Urinary bladder (tissue), 4 donors: ENCODE measurements around the gene ANTXR2. TPM values are rescaled to one million over a fixed set of nuclear protein-coding genes. Genes with fewer than 3 reads are reported as not detected.
"Not testable (repeated sequence)": the region's sequence is repeated elsewhere in the genome, so short reads cannot be mapped to it uniquely, and the experiment has no call there.

Experiments
- DNase-seq: peaks from one replicate; pipeline ENCODE4 v3.0.0-alpha.2; 2015; ENCODE audit errors: extremely low spot score
- H3K27ac ChIP-seq: one replicate; pipeline ENCODE4 v1.5.1; 2013; ENCODE audit warnings: low read depth, mild to moderate bottlenecking, moderate library complexity
- H3K36me3 ChIP-seq: one replicate; pipeline ENCODE4 v1.6.1; 2013; ENCODE audit warnings: mild to moderate bottlenecking, moderate library complexity; ENCODE audit not compliant: insufficient read depth
- H3K4me1 ChIP-seq: one replicate; pipeline ENCODE4 v1.6.1; 2013; ENCODE audit warnings: mild to moderate bottlenecking, moderate library complexity; ENCODE audit not compliant: insufficient read depth
- H3K4me3 ChIP-seq: one replicate; pipeline ENCODE4 v1.5.1; 2013; ENCODE audit warnings: low read depth, low read length
- WGBS: extraction: QIAGEN DNeasy Blood & Tissue Kit; methylation state at CpG from one replicate; pipeline ENCODE4 v1.1.7; 2013; 5-methylcytosine and 5-hydroxymethylcytosine counted together
- polyA plus RNA-seq: library from polyadenylated mRNA; stranded (reverse); fragments of 200-250 nt; gene quantifications from one replicate; pipeline ENCODE4 v1.2.3, GENCODE V29; 2013
- total RNA-seq: library from RNA; depleted of rRNA; stranded (reverse); fragments of >200 nt; gene quantifications from one replicate; pipeline ENCODE4 v1.2.3, GENCODE V29; 2014
- donor health status: healthy with polysubstance abuse.
- donor health status: healthy.

ANTXR2 gene
- total and polyA plus RNA-seq, 2 donors = 133 to 149 TPM

- no peak overlapping the region for H3K4me3 ChIP-seq
- H3K27ac ChIP-seq = peak overlapping the region; percentile 56
- no peaks in the 10 kb centered on the region for H3K4me1 ChIP-seq
- no peaks in the 10 kb centered on the region for H3K36me3 ChIP-seq
- 37% methylated on average over 1 of the region's 1 CpG for WGBS
- no peak for DNase-seq
Measured at GRCh38 chr4:80012291-80012690, 60.7 kb downstream of the ANTXR2 start.

GRCh38 chr4:80011636-80012236 is 61.3 kb downstream of the ANTXR2 start:
- DNase-seq = no peak
- H3K36me3 ChIP-seq = no peaks in the 10 kb centered on the region
- no peak overlapping the region for H3K4me3 ChIP-seq
- no peak overlapping the region for H3K27ac ChIP-seq
- no peaks in the 10 kb centered on the region for H3K4me1 ChIP-seq
- WGBS = 42% methylated on average over 3 of the region's 3 CpGs

- H3K4me1 ChIP-seq = peaks cover 2% of the 10 kb centered on the region
- H3K27ac ChIP-seq = no peak overlapping the region
- no peaks in the 10 kb centered on the region for H3K36me3 ChIP-seq
- no peak overlapping the region for H3K4me3 ChIP-seq
- DNase-seq = no peak
Measured at GRCh38 chr4:80010316-80010715, 62.7 kb downstream of the ANTXR2 start.

- H3K36me3 ChIP-seq = no peaks in the 10 kb centered on the region
- peaks cover 2% of the 10 kb centered on the region for H3K4me1 ChIP-seq
- H3K4me3 ChIP-seq = no peak overlapping the region
- H3K27ac ChIP-seq = no peak overlapping the region
- no peak for DNase-seq
Measured at GRCh38 chr4:80009806-80010205, 63.2 kb downstream of the ANTXR2 start.

- DNase-seq = no peak
- 0% methylated on average over 1 of the region's 1 CpG for WGBS
- H3K4me3 ChIP-seq = no peak overlapping the region
- peaks cover 2% of the 10 kb centered on the region for H3K4me1 ChIP-seq
- peaks cover 2% of the 10 kb centered on the region for H3K36me3 ChIP-seq
- no peak overlapping the region for H3K27ac ChIP-seq
Measured at GRCh38 chr4:80008971-80009370, 64.1 kb downstream of the ANTXR2 start.

- H3K4me1 ChIP-seq = peaks cover 2% of the 10 kb centered on the region
- no peak for DNase-seq
- H3K4me3 ChIP-seq = no peak overlapping the region
- H3K36me3 ChIP-seq = peaks cover 2% of the 10 kb centered on the region
- WGBS = 93% methylated on average over 3 of the region's 3 CpGs
- no peak overlapping the region for H3K27ac ChIP-seq
Measured at GRCh38 chr4:80008351-80008750, 64.7 kb downstream of the ANTXR2 start.

GRCh38 chr4:80007745-80008149 is 65.3 kb downstream of the ANTXR2 start:
- peaks cover 2% of the 10 kb centered on the region for H3K4me1 ChIP-seq
- H3K27ac ChIP-seq = no peak overlapping the region
- no peak overlapping the region for H3K4me3 ChIP-seq
- WGBS = 78% methylated on average over 3 of the region's 3 CpGs
- H3K36me3 ChIP-seq = peaks cover 2% of the 10 kb centered on the region
- no peak for DNase-seq

- Histone ChIP-seq H3K4me3 (no peak overlapping the region), H3K4me1 (peaks cover 2% of the 10 kb centered on the region), H3K36me3 (peaks cover 2% of the 10 kb centered on the region), H3K27ac (no peak overlapping the region)
- 17% methylated on average over 5 of the region's 5 CpGs for WGBS
- DNase-seq = no peak
Measured at GRCh38 chr4:80006935-80007744, 65.9 kb downstream of the ANTXR2 start.

- Histone ChIP-seq H3K27ac (no peak overlapping the region), H3K36me3 (peaks cover 2% of the 10 kb centered on the region), H3K4me1 (peaks cover 2% of the 10 kb centered on the region), H3K4me3 (no peak overlapping the region)
- no peak for DNase-seq
- WGBS = 88% methylated on average over 3 of the region's 3 CpGs
Measured at GRCh38 chr4:80005863-80006262, 67.2 kb downstream of the ANTXR2 start.

GRCh38 chr4:80004319-80004718 is 68.7 kb downstream of the ANTXR2 start:
- Histone ChIP-seq H3K36me3 (peaks cover 2% of the 10 kb centered on the region), H3K4me1 (peaks cover 2% of the 10 kb centered on the region), H3K4me3 (no peak overlapping the region), H3K27ac (no peak overlapping the region)
- DNase-seq = no peak

- not testable (repeated sequence) for H3K36me3 ChIP-seq, H3K4me3 ChIP-seq, H3K4me1 ChIP-seq, H3K27ac ChIP-seq, DNase-seq
- WGBS = 90% methylated on average over 1 of the region's 1 CpG
Measured at GRCh38 chr4:80002559-80002958, 70.5 kb downstream of the ANTXR2 start.

GRCh38 chr4:79999048-79999447 is 74.0 kb downstream of the ANTXR2 start:
- 57% methylated on average over 3 of the region's 3 CpGs for WGBS
- not testable (repeated sequence) for DNase-seq, H3K4me1 ChIP-seq, H3K27ac ChIP-seq, H3K36me3 ChIP-seq, H3K4me3 ChIP-seq

GRCh38 chr4:79998201-79998600 is 74.8 kb downstream of the ANTXR2 start:
- no peak for DNase-seq
- Histone ChIP-seq H3K27ac (no peak overlapping the region), H3K36me3 (no peaks in the 10 kb centered on the region), H3K4me3 (no peak overlapping the region), H3K4me1 (peaks cover 1% of the 10 kb centered on the region)
- 85% methylated on average over 1 of the region's 1 CpG for WGBS

GRCh38 chr4:79996851-79997250 is 76.2 kb downstream of the ANTXR2 start:
- no peak overlapping the region for H3K4me3 ChIP-seq
- WGBS = 31% methylated on average over 2 of the region's 2 CpGs
- no peak for DNase-seq
- no peaks in the 10 kb centered on the region for H3K36me3 ChIP-seq
- peaks cover 1% of the 10 kb centered on the region for H3K4me1 ChIP-seq
- no peak overlapping the region for H3K27ac ChIP-seq
